Neutrophil (primary cell): ENCODE data around the gene CDON.

Experiments
- H3K27ac ChIP-seq: fragments of 200-600 bp; sonication (generic); 2 replicates; pipeline ENCODE4 v1.5.1; 2016; ENCODE audit warnings: mild to moderate bottlenecking, moderate library complexity
- H3K27me3 ChIP-seq: fragments of 200-600 bp; sonication (generic); 2 replicates; pipeline ENCODE4 v1.6.0; 2016; ENCODE audit warnings: mild to moderate bottlenecking
- H3K36me3 ChIP-seq: fragments of 200-600 bp; sonication (generic); 2 replicates; pipeline ENCODE4 v1.5.1; 2017
- H3K4me1 ChIP-seq, 2 experiments: fragments of 200-600 bp in 1 of 2; sonication (generic) in 1 of 2; 1 replicate in 1 of 2; 2 replicates in 1 of 2; pipeline versions ENCODE4 v1.5.1 to v1.6.1; 2013 to 2016; ENCODE audit warnings: low read depth in 1 of 2, low read length in 1 of 2, mild to moderate bottlenecking in 1 of 2, moderate library complexity in 1 of 2; ENCODE audit not compliant: control insufficient read depth in 1 of 2, insufficient read depth in 1 of 2
- H3K4me3 ChIP-seq, 2 experiments: fragments of 200-600 bp in 1 of 2; sonication (generic) in 1 of 2; 1 replicate in 1 of 2; 2 replicates in 1 of 2; pipeline ENCODE4 v1.5.1; 2013 to 2016; ENCODE audit warnings: low read depth in 1 of 2, low read length in 1 of 2, mild to moderate bottlenecking in 1 of 2, moderate library complexity in 1 of 2
- H3K9me3 ChIP-seq: fragments of 200-600 bp; sonication (generic); 2 replicates; pipeline ENCODE4 v1.5.1; 2016
- TF ChIP-seq, protein P1 (sequence below): fragments of 200-600 bp; sonication (generic); IDR thresholded peaks from 2 replicates; pipeline ENCODE4 v1.5.1; 2016; ENCODE audit warnings: antibody characterized with exemption

Gene CDON

GRCh38 chr11:125938418-125938817, 124.2 kb downstream of the CDON start:
- H3K9me3 ChIP-seq = no peaks in the 10 kb centered on the region
- no peak overlapping the region for H3K27ac ChIP-seq
- peaks cover 0 to 4% of the 10 kb centered on the region in 2 experiments for H3K4me1 ChIP-seq
- no peaks in the 10 kb centered on the region for H3K36me3 ChIP-seq
- no peak overlapping the region for H3K4me3 ChIP-seq
- no peaks in the 10 kb centered on the region for H3K27me3 ChIP-seq
- TF ChIP-seq, protein P1, sequence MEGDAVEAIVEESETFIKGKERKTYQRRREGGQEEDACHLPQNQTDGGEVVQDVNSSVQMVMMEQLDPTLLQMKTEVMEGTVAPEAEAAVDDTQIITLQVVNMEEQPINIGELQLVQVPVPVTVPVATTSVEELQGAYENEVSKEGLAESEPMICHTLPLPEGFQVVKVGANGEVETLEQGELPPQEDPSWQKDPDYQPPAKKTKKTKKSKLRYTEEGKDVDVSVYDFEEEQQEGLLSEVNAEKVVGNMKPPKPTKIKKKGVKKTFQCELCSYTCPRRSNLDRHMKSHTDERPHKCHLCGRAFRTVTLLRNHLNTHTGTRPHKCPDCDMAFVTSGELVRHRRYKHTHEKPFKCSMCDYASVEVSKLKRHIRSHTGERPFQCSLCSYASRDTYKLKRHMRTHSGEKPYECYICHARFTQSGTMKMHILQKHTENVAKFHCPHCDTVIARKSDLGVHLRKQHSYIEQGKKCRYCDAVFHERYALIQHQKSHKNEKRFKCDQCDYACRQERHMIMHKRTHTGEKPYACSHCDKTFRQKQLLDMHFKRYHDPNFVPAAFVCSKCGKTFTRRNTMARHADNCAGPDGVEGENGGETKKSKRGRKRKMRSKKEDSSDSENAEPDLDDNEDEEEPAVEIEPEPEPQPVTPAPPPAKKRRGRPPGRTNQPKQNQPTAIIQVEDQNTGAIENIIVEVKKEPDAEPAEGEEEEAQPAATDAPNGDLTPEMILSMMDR = no peak

- H3K4me1 ChIP-seq = peaks cover 0 to 4% of the 10 kb centered on the region in 2 experiments
- no peaks in the 10 kb centered on the region for H3K27me3 ChIP-seq
- H3K27ac ChIP-seq = no peak overlapping the region
- TF ChIP-seq, protein P1 = no peak
- H3K4me3 ChIP-seq = no peak overlapping the region
- no peaks in the 10 kb centered on the region for H3K9me3 ChIP-seq
- H3K36me3 ChIP-seq = no peaks in the 10 kb centered on the region
Observed at GRCh38 chr11:125935618-125936199, 127.0 kb downstream of the CDON start.

DNA sequence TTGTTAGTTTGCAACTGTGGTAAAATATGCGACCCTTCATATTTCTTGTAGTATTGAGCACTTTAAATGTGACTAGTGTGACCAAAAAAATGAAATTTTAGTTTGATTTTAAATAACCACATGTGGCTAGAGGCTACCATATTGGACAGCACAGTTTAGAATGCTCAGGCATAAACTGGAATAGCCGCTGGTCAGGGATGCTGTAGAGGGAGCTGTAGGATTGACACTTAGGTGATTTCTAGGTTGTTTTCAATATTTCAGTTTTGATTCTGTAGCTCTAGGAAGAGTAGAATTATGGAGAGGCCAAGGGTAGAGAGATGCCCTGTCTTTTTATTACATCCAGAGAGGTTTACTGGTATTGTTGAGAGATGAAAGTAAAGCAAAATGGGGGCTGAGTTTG, 127.6 kb downstream of the CDON start:
- Histone ChIP-seq H3K36me3 (no peaks in the 10 kb centered on the region), H3K27ac (no peak overlapping the region), H3K4me3 (no peak overlapping the region), H3K4me1 (peaks cover 0 to 4% of the 10 kb centered on the region in 2 experiments), H3K27me3 (no peaks in the 10 kb centered on the region), H3K9me3 (no peaks in the 10 kb centered on the region)
- TF ChIP-seq, protein P1 = no peak

DNA sequence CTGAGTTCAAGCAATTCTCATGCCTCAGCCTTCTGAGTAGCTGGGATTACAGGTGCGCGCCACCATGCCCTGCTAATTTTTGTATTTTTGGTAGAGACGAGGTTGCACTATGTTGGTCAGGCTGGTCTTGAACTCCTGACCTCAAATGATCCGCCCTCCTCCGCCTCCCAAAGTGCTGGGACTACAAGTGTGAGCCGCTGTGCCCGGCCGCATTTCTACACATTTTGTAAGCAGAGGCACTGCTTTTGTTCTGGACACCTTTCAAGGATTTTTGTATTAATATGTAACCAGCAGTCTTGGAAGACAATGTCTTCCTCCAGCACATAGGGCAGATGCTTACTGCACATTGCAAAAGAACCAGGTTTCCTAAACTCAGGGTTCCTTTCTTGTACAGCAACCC, 128.2 kb downstream of the CDON start:
- Histone ChIP-seq H3K27ac (no peak overlapping the region), H3K36me3 (no peaks in the 10 kb centered on the region), H3K4me3 (no peak overlapping the region), H3K27me3 (no peaks in the 10 kb centered on the region), H3K4me1 (peaks cover 4 to 5% of the 10 kb centered on the region in 2 experiments), H3K9me3 (no peaks in the 10 kb centered on the region)
- TF ChIP-seq, protein P1 = no peak

GRCh38 chr11:125933030-125933813, 129.4 kb downstream of the CDON start:
- TF ChIP-seq, protein P1 = no peak
- Histone ChIP-seq H3K9me3 (no peaks in the 10 kb centered on the region), H3K4me3 (no peak overlapping the region), H3K27me3 (no peaks in the 10 kb centered on the region), H3K27ac (no peak overlapping the region), H3K36me3 (no peaks in the 10 kb centered on the region), H3K4me1 (peaks cover under 1 to 6% of the 10 kb centered on the region in 2 experiments)
